Limb (tissue), 2 donors: ENCODE measurements around the gene ZNF512B.
"Not testable (repeated sequence)": the region's sequence is repeated elsewhere in the genome, so short reads cannot be mapped to it uniquely, and the experiment has no call there.

Source experiments
- DNase-seq, 2 donors: peaks; one replicate each; pipeline ENCODE4 v3.0.0-alpha.2; 2016; ENCODE audit errors: extremely low spot score in 2 of 2

ZNF512B gene

DNA sequence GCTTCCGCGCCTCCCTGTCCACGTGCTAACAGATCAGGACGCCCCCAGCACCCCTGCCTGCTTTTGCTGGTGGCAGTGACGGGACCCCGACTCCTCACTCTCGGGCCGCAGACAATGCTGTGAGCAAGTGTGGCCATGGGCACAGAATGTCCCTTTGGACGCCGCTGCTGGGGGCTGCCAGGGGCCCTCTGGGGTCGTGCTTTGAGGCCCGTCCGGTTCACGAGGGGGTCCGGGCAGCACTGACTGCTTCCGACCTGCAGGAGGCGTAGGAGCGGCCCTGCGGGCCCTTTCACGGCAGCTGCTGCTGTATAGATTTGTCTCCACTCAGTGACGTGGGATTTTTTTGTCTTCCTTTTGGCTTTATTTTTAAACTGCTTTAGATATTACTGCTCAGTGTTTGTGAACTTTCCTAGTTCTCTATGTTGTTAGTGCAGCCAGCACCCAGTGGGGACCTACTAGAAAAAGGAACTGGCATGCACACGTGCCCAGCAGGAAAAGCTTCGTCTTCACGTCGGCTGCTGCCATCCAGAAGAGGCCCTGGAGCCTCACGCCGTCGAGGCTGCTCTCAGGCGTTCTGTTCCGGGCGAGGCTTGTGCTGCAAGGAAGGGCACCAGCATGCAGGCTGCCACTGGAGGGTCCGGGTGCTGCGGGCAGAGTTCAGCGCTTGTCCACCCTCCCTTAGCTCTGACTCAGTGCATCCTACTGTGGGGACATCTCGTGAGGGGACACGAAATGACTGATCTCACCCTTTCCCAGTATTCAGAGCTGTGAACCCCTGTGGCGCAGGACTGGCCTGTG lies 35.3 kb downstream of the ZNF512B start:
- DNase-seq, result no peak

- DNase-seq, result no peak
These were observed 36.1 kb downstream of the ZNF512B start for GRCh38 chr20:63933646-63934045.

DNA sequence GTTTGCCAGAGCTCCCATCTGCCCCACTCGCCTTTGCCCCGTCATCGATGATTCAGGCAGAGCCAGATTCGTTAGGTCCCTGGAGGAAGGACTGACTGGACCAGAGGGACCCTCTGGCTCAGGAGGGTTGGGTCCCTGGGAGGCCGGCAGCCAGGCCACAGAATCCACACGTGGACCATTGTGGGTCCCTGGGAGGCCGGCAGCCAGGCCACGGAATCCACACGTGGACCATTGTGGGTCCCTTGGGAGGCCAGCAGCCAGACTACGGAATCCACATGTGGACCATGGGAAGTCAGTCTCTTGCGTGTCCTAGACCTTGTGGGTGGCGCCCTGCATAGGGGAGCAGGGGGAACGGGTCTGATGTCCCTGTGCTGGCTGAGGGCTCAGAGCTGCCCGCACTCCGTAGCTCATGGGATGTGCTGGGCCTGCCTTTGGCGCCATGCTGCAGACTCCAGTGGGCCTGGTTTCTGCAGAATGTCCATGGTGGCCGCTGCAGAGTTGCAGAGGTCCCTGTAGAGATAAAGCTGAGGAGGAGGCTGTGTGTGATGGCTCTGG lies 37.0 kb downstream of the ZNF512B start:
- DNase-seq, result no peak

GRCh38 chr20:63931735-63932134 lies 38.0 kb downstream of the ZNF512B start:
- no peak for DNase-seq

GRCh38 chr20:63930971-63931553 lies 38.7 kb downstream of the ZNF512B start:
- no peak for DNase-seq

- DNase-seq, result not testable (repeated sequence)
These were observed 40.3 kb downstream of the ZNF512B start for GRCh38 chr20:63929473-63929883.

GRCh38 chr20:63929071-63929470 lies 40.7 kb downstream of the ZNF512B start:
- no peak for DNase-seq

DNA sequence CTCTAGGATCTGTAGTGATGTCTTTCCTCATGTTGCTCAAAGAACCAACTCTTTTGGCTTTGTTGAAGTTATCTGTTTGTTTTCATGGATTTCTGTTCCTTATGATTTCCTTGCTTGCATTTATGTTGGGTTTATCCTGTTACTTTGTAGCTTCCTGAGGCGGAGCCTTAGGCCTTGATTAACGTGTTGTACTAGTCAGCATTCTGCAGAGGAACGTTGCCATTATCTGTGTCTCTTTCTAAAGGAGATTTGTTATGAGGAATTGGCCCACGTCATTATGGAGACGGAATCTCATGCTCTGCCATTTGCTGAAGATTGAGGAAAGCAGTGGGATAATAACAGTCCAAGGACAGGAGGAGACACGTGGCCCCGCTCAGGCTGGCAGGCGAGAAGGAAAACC lies 43.4 kb downstream of the ZNF512B start:
- DNase-seq, result no peak

DNA sequence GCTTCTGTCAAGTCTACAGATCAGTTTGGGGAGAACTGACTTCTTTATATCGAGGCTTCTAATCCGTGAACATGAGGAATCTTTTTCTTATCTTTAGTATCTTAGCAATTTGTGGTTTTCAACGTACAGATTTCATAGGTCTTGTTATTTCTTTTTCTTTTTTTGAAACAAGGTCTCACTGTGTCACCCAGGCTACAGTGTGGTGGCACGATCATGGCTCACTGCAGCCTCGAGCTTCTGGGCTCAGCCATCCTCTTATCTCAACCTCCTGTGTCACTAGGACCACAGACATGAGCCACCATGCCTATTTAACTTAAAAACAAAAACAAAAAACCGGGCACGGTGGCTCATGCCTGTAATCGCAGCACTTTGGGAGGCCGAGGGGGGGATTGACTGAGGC lies 45.5 kb downstream of the ZNF512B start:
- DNase-seq, result no peak

DNA sequence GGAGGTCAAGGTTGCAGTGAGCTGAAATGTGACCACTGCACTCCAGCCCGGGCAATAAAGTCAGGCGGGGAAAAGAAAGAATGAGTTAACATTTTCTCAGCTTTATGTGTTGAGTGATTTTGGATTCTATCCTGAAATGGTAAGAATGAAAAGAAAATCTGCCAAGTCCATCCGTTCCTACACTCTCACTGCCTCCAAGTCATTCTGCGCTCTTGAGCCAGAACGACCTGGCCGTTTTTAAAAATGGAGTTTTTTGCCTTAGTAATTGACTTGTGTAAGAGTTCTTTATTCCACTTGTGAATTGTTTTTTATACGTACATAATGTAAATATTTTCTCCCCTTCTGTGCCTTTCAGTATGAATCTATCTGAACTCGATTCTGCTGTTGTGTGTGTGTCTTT lies 46.1 kb downstream of the ZNF512B start:
- no peak for DNase-seq

GRCh38 chr20:63920226-63920625 lies 49.5 kb downstream of the ZNF512B start:
- DNase-seq, result no peak

- no peak for DNase-seq
These were observed 50.6 kb downstream of the ZNF512B start for GRCh38 chr20:63919130-63919529.

DNA sequence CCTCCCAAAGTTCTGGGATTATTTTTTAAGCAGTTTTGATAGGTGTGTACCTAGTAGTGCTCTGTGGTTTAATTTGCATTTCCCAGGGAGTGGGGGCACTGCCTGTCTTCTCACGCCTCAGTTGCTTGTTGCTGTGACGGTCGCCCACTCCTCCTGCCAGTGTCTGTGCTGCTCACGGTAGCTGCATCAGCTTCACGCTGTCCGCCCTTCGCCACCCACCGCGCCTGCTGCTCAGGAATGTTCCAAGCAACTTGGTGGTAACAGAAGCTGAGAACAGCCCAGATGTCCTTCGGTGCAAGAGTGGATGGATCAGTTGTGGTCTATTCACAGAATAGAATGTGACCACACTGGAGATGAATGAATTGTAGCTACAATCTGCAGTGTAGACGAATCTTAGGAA lies 51.9 kb downstream of the ZNF512B start:
- no peak for DNase-seq

GRCh38 chr20:63916371-63916939 lies 53.3 kb downstream of the ZNF512B start:
- not testable (repeated sequence) for DNase-seq

DNA sequence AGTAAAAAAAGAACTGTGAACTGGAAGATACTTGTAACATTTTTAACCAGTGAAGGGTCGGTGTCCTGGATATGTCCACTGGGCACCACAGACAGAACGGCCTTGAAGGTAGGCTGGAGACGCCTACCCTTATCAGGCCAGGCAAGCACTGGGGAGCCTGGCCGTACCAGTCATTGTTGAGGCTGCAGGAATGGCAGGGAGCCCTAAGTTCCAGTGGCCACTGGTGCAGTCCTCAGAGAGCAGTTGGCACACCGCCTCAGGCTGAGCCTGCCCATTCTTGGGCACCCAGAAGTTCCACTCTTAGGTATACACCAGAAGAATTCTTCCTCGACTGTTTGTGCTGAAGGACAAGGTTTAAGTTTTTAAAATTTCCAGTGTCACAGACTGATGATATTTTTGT lies 54.3 kb downstream of the ZNF512B start:
- no peak for DNase-seq

GRCh38 chr20:63913768-63914167 lies 56.0 kb downstream of the ZNF512B start:
- no peak for DNase-seq

- no peak for DNase-seq
These were observed 58.6 kb downstream of the ZNF512B start for GRCh38 chr20:63911176-63911575.

- DNase-seq, result no peak
These were observed 61.6 kb downstream of the ZNF512B start for GRCh38 chr20:63908008-63908682.
